Activated gamma-delta T cell treated with anti-CD3 and anti-CD28 coated beads, Interleukin-2, amount 50 U/mL, for 16 hours (primary cell): ENCODE results near the gene SHB.

Experiments
- DNase-seq: peaks from one replicate; pipeline ENCODE4 v3.0.0-alpha.2; 2020; ENCODE audit warnings: low read depth

SHB gene

DNA sequence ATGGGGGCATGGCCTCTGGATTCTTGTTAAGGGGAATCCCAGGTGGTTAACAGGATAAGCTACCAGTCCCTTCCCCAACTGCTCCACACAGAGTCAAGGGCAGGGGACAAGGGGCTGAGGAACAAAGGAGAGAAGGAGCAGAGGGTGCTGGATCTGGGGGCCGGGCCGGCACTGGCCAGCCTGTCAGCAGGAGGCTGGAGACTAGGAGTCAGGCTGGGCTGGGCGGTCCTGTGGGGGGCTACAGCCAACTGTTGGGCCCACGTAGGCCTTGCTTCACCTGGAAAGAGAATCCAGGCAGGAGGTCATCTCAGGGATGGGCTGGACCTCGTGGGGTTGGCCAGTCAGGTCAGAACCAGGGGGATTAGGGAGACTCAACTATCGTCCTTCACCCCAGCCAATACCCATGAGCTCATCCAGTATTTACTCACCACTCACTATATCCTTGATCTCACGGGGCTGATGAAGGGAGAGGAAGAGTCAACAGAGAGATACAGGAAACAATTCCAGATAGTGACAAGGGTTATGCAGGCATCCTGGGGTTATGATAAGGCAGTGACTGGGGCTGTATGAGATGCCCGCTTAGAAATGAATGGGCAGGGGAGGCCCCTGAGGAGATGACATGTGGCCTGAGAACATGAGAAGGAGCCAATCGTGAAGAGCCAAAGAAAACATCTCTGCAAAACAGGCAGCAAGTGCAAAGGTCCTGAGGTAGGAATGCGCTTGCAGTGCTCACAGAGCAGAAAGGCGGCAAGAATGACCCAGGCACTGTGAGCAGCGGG, 117.2 kb downstream of the SHB start:
- DNase-seq: no peak

DNA sequence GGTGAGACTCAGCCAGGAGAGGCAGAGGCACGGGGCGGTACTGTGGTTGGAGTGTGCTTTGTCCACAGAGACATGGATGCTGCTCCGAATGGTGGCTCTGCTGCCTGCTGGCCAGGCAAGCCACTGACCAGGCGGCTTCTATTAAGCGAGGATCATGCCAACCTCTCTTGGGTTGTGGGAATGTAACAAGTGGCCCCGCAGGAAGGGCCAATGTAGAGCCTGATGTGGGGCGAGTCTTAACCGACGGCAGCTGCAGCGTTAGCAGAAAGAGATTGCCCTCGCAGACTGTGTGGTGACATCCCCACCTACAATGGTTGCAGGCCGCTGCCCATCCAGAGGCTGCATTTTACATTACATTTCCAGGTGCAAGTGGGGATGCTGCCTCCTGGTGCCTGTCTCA, 118.5 kb downstream of the SHB start:
- no peak for DNase-seq

DNA sequence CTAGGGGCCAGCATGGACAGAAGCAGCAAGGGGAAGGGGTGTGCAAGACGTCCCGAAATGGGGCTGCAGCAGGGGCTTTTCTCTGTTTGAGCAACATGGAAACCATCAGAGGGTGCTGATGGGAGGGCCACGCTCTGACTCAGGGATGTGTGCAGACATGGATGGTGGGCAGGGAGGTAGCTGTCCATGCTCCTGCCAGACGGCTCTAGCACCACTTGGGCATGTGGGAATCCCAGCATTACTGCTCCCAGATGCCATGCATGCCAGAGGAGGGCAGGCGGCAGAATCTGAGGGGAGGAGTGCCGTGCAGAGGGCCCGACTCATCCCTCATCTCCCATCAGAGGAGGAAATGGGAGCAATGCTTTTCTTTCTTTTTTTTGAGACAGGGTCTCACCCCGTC, 119.5 kb downstream of the SHB start:
- DNase-seq: no peak

DNA sequence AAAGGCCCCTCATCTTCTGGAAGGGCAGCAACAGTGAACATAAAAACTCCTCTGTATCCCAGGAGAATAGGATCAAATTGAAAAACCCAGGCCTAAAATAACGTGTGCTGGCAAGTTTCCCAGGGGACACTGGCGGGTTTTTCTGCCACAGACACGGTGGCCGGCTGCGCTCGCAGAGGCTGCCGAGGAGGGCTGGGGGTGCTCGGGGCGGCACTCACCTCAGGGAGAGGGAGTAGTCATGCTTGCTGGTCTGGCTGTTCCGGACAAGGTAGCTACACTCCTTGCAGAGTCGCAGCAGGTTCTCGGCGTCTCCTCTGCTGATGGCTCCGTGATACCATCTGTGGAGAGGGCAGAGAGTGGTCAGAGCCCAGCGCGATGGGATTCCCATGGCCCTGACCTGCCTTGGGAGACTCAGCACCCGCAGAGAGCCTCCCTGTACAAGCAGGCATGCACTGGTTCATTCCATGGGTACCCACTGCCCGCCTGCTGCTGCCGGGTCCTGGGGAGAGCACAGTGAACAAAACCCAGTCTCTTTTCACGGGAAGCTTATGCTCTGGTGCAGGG, 120.5 kb downstream of the SHB start:
- no peak for DNase-seq

DNA sequence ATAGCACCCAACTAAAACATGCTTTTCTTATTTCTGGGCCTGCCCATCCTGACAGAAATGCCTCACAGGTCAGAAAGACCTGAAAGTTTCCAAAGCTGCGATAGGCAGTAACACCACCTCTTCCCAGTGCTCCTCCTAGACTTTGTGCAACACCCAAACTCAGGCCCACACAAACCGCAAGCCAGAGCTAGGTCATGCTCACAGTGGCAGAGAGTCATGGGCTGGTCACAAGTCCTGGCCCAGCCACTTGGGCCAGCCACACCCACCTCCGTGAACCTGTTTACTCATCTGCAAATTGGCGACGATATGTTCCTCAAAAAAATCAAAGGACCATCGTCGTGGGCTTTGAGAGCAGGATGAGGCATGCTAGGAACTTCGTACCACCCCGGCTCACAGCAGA, 121.0 kb downstream of the SHB start:
- DNase-seq: no peak

DNA sequence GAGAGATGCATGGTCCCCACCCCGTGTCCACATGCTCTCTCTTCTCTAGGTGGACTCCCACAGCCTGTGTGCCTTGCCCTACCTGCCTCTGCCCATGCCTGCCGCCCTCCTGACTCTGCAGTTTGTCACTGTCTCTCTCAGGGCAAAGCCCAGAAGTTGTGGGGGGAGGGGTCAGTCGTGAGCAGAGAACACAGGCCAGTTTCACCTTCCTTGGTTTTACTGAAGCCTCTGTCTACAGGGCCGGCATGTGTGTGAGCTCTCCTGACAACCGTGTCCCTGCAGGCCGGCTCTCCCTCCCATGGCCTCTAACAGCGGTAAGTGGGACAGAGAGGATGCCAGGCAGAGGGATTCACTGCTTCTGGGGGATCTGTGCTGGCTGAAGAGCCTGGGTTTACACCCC, 121.6 kb downstream of the SHB start:
- no peak for DNase-seq

DNA sequence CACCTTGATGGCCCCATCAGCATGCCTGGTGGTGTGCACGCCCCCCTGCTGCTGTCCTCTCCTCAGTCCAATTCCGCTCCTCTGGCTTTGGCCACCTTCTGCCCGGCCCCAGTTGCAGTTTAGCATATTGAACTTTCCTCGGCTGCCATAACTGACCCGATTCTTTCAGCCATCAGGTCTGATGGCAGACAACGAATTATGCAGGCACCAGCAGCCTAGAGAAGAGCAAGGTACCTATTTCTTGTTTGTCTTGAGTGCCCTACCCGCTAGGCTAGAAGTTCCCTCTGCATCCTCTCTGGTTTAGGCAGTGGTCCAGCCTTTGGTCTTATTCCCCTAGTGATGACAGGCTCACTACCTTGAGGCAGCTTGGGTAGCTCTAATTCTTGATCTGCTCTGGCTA, 122.1 kb downstream of the SHB start:
- no peak for DNase-seq

DNA sequence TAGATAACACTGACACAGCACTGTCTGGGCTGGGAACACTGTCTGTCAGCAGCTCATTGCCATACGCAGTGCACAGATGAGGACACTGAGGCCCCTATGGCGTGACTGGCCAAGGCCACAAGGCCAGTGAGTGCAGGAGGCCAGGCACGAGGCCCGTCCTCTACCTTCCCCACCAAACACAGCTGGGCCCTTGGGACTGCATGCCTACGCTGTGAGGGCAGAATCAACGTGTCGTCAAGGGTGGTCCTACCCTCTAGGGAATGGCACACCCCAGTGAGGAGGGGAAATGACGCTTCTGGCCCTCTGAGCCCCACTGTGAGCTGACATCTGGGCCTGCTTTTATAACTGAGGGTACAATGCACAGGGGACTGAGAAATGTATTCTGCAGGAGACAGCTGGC, 123.0 kb downstream of the SHB start:
- no peak for DNase-seq

DNA sequence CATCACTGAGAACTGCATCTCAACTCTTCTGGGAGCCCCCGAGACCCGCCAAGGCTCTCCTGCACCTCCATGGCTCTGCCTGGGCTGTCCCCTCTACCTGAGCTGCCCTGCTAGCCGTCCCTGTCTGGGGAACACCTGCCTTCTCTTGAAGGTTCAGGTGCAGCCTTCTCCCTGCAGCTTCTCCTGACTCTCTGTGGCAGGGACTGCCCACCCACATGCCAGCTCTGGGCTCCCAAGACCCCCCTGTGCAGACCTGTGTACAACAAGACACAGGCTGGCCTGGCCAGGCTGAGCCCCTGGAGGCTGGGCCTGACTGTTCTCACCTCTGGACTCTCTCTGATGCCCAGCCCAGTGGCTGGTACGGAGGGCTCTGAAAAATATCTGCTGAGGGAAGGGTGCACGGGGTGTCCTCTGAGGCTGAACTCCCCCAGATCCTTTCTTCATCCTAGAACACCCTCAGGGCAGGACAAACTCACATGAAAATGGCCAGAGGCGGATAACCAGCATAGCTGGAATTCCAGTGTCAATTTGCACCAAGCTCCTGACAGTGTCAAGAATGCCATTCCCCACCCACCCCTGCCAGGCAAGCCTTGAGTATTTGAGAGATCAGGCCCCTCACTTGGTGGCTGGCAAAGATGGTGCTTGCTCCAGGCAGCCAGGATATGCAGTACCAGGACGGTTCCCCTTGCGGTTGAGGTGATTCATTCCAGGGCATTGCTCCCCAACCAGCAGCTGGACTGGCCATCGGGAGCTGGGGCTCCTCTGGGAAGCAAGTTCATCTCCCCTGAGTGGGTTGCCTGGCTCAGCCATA, 124.2 kb downstream of the SHB start:
- no peak for DNase-seq

DNA sequence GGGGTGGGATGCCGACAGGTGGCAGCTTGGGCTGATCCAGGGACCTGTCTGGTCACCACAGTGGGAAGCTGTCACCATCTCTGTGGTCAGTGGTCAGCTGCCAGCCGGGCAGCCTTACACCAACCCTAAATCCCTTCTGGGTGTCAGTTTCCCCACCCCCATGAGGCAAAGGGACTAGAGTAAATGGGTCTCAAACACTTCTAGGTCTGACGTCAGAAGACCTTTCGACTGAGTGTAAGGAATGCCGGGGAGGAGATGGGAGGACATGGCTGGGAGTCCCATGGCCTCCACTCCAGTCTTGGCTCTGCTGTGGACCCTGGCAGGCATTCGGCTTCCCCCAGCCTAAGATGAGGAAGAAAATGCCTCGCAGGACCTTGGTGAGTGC, 124.8 kb downstream of the SHB start:
- no peak for DNase-seq

DNA sequence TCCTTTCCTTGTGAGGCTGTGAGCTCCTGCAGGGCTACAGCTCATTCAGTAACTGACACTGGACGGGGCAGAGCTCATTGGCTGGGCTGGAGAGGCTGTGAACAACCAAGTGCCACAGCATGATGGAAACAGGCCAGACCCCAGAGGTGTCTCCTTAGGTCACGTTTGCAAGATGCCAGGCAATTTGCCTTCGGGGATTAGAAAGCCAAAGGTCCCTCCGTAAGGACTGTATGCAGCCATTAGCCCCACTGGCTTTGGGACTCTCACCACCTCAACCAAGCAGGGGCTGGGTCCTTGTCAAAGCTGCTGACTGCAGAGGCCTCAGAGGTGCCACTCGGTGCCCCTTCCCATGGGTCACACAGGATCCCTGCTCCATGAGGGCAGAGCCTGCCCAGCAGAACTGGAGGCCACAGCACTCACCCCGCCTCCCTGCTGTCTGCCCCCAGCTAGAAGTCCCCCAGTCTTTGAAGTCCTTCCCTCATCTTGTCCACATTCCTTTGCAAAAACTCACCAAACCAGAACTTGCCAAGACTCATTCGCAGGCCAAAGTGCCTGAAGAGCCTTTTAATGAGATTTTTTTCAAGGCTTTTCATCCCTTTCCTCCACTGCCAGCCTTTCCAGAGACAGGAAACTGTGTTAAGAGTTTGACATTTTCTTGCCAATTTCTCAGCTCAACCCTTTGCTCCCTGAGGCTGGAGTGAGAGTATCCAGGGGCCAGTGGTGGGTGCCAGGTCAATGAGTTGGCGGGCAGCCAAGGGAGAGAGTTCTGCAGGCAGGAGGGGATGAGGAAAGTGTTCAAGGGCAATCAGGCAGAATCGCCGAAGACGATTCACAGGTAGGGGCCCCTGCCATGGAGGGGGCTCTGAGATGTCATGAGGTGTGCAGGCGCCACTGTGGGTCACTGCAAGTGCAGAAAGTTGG, 125.4 kb downstream of the SHB start:
- DNase-seq: no peak

DNA sequence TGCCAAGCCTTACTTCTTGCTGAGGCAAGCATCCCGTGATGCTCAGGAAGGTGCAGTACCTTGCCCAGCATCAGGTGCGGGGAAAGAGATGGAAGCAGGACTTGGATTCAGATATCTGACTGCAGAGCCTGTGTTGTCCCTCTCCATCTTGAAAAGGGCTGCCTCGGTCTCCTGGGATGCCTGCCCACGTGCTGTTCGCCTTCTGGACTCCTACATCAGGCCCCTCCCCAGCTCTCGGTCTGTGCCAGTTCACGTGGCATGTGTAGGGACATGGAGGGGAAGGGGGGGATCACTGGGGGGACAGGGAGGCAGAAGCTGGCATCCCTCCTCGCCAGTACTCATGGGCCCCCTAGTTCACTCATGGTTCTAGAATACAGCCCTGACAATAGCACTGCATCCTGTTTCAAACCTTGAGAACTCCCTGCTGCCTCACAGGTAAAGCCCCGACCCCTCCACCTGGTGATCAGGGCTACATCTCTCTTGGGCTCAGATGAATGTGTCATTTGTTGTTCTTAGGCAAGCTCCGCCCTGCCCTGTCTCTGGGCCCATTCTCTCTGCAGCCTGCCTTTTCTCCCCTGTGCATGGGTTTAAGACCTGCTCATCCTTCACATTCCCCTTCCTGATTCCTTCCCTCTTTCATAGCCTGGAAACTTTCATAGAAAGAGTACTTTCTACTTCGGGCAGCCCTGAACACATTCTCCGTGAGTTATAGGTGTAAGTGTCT, 126.2 kb downstream of the SHB start:
- no peak for DNase-seq

DNA sequence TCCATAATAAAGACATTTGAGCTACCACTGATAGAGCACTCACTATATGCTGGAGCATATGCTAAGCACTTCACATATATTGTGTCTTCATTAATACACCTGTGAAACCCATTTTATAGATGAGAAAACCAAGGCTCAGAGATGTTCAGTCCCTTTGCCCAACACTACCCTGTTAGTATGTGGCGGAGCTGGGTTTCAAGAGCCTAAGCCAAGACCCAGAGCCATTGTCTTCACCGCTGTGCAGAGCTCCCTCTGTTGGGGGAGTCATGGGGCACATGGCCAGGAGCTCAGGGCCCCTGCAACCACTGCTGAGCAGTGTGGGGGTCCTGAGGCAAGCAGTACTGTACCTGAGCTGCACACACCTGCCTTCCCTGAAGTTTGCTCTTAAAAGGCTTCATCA, 127.8 kb downstream of the SHB start:
- DNase-seq: no peak

DNA sequence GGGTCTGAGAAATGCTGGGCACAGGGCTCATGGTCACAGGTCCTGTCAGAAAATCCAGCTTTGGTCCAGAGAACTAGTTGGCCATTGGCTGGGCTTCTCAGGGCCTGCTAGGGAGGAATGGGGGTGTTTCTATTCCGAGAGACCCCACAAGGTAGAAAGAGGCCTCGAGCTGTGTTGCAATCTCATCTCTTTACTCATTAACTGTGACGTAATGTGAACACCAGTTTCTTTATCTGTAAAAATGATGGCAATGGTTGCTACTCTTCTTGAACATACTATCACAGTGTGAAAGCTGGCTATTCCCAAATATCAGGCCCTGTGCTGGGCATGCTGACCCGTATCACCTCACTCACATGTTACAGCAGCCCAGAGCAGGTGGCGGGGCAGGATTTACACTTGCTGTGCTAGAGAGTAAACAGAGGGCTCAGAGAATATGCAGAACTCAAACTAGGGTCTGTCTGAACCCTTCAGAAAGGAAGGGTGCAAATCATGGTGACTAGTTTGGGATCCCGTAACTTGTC, 129.4 kb downstream of the SHB start:
- no peak for DNase-seq

DNA sequence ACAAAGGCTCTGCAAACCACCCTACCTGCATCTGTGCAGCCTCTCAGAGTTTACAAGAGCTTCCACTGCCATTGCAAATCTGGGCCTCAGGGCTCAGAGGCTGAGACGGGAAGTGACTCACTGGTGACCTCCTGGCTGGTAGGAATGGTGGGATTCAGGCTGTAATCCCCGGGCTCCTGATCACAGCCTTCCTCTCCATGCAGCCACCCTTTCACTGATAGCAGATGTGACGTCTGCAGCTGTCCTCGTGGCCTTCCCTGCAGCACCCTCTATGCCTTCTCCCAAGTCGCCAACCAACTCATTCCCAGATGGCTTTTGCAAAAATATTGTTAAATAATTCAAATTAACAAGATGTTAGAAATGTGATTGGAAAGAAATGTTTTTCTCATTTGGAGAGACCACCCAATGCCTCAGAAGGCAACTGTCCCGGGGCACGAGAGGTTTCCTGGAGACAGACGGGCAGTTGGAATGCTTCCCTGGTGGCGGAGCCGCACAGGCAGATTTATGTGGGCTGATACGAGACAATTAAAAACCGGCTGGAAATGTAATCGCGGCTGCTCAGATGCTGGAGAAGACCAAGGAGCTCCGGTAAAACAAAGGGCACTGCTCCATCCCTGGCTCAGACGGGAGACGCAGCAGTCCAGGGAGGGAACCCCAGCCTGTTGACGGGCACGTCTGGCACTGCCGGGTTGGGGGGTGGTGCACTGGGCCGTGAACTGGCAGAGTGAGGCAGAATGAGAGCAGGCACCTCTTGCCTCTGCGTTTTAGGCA, 130.7 kb downstream of the SHB start:
- DNase-seq: no peak

DNA sequence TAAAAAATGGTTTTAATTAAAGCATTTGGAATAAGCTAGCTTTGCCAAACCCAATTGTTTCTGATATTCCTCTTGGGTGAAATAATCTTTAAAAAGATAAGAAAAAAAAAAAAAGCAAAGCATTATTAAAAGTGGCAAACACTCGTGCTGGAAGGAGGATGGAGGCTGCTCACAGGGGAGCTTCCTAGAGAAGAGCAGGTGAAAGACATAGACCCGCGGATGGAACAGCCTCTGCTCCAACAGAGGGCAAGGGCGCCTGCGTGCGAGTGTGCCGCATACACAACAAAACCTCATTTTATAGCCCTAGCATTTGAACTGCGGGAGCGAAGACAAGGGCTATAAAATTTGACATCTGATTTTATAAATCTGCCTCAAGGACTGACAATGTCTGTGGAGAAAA, 131.7 kb downstream of the SHB start:
- DNase-seq: no peak

DNA sequence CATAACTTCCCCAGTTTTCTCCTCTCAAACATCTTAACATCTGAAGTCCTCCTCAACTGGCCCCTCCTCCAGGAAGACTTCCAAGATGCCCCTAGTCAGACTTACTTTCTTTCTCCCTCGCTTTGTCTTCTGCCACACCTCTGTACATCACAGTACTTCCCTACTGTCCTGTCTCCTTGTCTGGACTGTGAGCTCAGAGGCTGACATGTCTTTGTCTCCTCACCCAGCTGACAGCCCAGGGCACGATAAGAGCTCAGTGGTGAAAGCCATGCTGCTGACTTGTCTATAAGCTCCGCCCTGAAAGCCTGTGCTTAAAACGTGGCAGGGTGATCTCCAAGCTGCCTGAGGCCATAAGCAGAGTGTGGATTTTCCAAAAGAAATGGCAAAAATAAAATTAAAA, 132.1 kb downstream of the SHB start:
- DNase-seq: no peak

DNA sequence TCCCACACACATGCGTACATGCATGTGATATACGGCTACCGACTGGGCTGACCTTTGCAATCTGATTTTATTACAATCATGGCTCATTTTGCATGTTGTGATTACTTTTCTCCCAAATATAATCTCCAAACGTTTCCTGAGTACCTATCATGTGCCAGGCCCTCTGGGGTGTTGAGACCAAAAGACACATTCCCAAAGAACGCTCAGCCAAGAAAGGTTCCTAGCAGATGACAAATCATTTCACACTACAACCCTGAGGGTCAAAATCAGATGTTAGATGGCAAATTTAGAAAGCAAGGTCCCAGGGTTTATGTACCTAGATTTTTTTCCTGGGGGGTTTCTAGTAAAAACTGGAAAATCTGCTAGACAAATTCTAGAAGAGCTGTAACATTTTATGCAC, 132.7 kb downstream of the SHB start:
- no peak for DNase-seq

DNA sequence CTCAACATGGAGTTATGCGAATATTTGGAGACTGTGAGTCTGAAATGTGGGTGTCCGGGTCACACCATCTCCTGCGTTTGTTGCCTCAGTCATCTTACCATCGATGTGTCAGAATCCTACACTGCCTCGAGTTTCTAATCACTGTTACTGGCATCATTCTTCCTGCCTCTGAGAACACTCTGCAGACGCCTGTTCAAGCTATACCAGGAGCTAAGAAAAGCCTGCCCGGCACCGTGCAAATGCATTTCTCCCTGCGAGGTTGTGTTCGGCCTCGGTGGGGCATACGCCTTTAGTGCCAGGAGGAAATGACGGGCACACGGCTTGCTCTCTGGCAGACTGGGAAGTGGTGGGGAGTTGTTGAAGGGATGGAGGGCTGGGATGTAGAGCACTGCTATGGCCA, 133.9 kb downstream of the SHB start:
- no peak for DNase-seq

DNA sequence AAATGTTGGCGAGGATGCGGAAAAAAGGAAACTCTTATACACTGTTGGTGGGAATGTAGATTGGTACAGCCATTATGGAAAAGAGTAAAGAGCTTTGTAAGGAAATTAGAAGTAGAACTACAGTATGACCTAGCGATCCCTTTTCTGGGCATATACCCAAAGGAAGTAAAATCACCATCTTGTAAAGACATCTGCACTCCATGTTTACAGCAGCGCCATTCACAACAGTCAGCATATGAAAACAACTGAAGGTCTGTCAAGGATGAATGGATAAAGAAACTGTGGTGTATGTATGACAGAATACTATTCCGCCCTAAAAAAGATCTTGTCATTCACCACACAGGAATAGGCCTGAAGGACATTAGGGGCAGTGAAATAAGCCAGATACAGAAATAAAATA, 137.4 kb downstream of the SHB start:
- no peak for DNase-seq

DNA sequence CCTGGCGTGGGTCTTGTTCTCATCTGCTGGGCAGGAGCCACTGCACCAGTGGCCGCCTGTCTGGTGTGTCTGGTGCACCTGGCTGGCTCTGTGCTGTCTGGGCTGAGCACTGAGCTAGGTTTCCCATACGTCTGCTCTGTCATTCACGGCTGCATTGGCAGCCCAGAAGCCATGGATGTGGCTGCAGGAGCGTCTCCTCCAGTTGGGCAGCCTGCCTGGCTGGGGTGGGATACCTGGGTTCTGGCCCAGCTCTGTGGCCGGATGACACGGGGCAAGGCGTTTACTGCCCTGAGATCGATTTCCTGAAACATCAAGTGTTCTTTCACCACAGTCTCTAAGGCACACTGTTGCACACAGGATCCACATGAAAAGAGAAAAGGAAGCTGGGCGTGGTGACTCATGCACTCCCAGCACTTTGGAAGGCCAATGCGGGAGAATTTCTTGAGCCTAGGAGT, 139.6 kb downstream of the SHB start:
- DNase-seq: no peak
